ENCODE measurements around the gene FBXO41. TPM values are rescaled to one million over a fixed set of nuclear protein-coding genes. Genes with fewer than 3 reads are reported as not detected.
A peak's percentile ranks its signal among the peaks of the same experiment; 100 is the strongest.

The FBXO41 gene
- total and polyA plus RNA-seq, 2 experiments from 2014 or later = 0.44 to 1.1 TPM

DNA sequence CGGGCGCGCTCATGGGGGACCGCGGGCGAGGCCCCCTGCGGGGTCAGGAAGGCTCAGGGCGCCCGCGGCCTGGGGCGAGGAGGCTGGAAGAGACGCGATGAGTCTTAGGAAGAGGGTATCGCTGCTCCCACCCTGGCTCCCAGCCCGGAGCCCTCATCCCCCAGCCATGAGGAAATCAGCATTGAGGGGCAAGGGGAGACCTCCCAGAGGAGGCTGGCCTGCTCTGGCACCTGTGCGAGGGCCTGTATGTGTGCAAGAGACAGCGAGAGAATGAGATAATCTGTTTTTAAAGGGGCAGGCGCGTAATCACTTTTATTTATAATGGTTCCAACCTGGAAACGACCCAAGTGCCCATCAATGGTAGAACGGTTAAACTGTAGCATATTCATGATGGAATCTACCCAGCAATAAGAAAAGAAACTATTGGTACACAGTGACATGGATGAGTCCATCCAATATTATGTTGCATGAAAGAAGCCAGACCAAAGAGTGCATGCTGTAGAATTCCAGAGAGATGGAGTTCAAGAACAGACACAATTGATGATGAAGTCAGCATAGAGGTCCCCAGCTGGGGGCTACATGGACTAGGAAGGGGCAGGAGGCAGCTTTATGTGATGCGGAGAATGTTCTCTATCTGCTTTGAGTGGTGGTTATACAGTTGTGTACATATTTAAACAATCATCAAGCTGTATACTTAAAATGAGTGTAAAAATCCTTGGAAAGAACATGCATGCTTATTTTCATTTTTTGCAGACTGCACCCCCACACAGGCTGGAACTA, 14.4 kb downstream of the FBXO41 start:
- 24 to 30% methylated on average over 19 to 20 of the region's 22 CpGs for WGBS, 2 experiments (ENCODE audit: low coverage in 1 of 2, low lambda C conversion rate in 2 of 2, missing lambda C conversion rate in 2 of 2)

DNA sequence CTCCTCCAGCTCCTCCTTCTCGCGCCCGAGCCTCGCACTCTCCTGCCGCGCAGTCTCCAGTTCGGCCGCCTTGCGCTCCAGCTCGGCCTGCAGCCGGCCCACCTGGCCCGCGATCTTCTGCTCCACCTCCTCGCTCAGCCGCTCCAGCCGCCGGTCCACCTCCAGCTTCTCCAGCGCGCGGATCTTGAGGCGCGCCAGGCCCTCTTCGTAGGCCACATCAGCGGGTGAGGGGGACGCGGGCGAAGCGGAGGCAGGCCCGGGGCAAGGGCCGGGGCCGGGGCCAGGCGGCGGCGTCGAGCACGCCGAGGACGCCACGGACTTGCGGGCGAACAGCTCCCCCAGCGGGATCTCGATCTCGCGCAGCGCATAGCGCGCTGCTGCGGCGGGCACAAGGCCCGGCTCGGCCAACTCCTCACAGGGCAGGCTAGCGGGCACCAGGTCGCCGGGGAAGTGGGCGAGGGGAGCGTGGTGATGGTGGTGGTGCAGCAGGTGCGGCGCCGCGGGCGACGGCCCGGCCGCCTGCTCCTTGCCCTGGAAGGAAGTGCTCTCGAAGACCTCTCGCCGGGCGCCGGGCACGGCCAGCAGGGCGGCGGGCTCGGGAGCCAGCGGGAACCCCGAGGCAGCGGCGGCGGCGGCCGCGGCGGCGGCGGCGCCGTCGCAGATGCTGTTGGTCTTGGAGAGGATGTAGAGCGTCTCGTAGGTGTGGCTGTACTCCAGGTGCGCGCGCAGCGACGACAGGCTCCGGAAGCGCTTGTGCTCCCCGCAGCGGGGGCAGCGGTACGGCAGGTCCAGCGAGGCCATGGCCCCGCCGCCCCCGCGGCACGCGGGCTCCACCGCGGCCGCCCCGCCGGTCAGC, 15.2 kb downstream of the FBXO41 start:
- Histone ChIP-seq H2AFZ (no peak overlapping the region), H3K9me3 (ENCODE audit: low read depth) (no peaks in the 10 kb centered on the region), H3K4me2 (ENCODE audit: unreplicated experiment) (no peak overlapping the region), H3F3A (ENCODE audit: insufficient read depth) (0 out of 2 replicates have a peak, but pooled peaks cover 4% of the 10 kb centered on the region), H3K36me3 (ENCODE audit: low read depth) (no peaks in the 10 kb centered on the region), H3K4me3 (peak overlapping the region; percentile 30; the same call in 1 of the 2 replicates), H4K20me1 (ENCODE audit: insufficient read depth) (no peaks in the 10 kb centered on the region), H3K9ac (no peak overlapping the region), H3K27ac (no peak overlapping the region), H3K9me2 (ENCODE audit: insufficient read depth) (no peaks in the 10 kb centered on the region), H3K79me2 (ENCODE audit: insufficient read depth) (no peaks in the 10 kb centered on the region), H3K4me1 (ENCODE audit: insufficient read depth) (no peaks in the 10 kb centered on the region), H3K27me3 (replicated peaks; ENCODE audit: insufficient read depth) (peaks cover 20% of the 10 kb centered on the region)
- peak; percentile 50 for DNase-seq
- in situ Hi-C loops (cut with MboI) = no loop called here
- WGBS, 2 experiments (ENCODE audit: low coverage in 1 of 2, low lambda C conversion rate in 2 of 2, missing lambda C conversion rate in 2 of 2) = 10 to 11% methylated on average over 77 to 83 of the region's 113 CpGs
- TF ChIP-seq EZH2 (IDR thresholded peaks at IDR 0.05; ENCODE audit: insufficient read depth, poor library complexity, severe bottlenecking) = no peak
- TF ChIP-seq EZH2phosphoT487 (IDR thresholded peaks at IDR 0.05; ENCODE audit: insufficient read depth, low read depth) = no peak

More for the DNA sequence above, 14.4 kb downstream of the FBXO41 start:
- DNase-seq = no peak
- Histone ChIP-seq H3K9me2 (ENCODE audit: insufficient read depth) (no peaks in the 10 kb centered on the region), H3K9me3 (ENCODE audit: low read depth) (no peaks in the 10 kb centered on the region), H3K4me1 (ENCODE audit: insufficient read depth) (no peaks in the 10 kb centered on the region), H2AFZ (no peak overlapping the region), H3K27me3 (replicated peaks; ENCODE audit: insufficient read depth) (peaks cover 20% of the 10 kb centered on the region), H3K9ac (no peak overlapping the region), H4K20me1 (ENCODE audit: insufficient read depth) (no peaks in the 10 kb centered on the region), H3K27ac (no peak overlapping the region), H3K4me2 (ENCODE audit: unreplicated experiment) (no peak overlapping the region), H3K4me3 (no peak overlapping the region), H3K79me2 (ENCODE audit: insufficient read depth) (no peaks in the 10 kb centered on the region), H3F3A (ENCODE audit: insufficient read depth) (0 out of 2 replicates have a peak, but pooled peaks cover 4% of the 10 kb centered on the region), H3K36me3 (ENCODE audit: low read depth) (no peaks in the 10 kb centered on the region)
- TF ChIP-seq EZH2phosphoT487 (IDR thresholded peaks at IDR 0.05; ENCODE audit: insufficient read depth, low read depth) = no peak
- TF ChIP-seq EZH2 (IDR thresholded peaks at IDR 0.05; ENCODE audit: insufficient read depth, poor library complexity, severe bottlenecking) = no peak
- in situ Hi-C loops (cut with MboI) = no loop called here

DNA sequence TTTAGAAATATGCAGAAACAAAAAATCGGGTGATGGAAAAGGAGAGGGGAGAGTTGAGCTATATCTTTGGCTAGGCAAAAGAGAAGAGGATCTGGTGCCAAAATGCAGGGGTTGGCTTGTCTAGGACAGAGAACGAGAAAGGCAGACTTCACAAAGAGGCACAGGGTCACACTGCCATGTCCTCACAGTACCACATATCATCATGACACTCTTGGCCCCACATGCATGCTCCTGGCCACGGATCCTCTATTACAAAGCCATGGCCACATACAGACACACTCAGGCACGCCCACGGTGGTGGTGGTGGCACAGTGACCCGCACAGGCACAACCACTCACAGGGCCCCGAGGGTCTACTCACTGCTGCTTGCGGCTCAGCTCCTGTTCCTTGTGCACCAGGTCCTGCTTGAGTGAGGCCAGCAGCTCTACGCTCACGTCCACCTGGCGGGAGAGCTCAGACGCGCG, 15.9 kb downstream of the FBXO41 start:
- Histone ChIP-seq H3F3A (ENCODE audit: insufficient read depth) (0 out of 2 replicates have a peak, but pooled peaks cover 4% of the 10 kb centered on the region), H3K9me2 (ENCODE audit: insufficient read depth) (no peaks in the 10 kb centered on the region), H3K4me3 (no peak overlapping the region), H2AFZ (no peak overlapping the region), H3K9me3 (ENCODE audit: low read depth) (no peaks in the 10 kb centered on the region), H3K9ac (no peak overlapping the region), H3K4me1 (ENCODE audit: insufficient read depth) (no peaks in the 10 kb centered on the region), H3K36me3 (ENCODE audit: low read depth) (no peaks in the 10 kb centered on the region), H3K27ac (no peak overlapping the region), H3K27me3 (replicated peaks; ENCODE audit: insufficient read depth) (peaks cover 20% of the 10 kb centered on the region), H3K4me2 (ENCODE audit: unreplicated experiment) (no peak overlapping the region), H4K20me1 (ENCODE audit: insufficient read depth) (no peaks in the 10 kb centered on the region), H3K79me2 (ENCODE audit: insufficient read depth) (no peaks in the 10 kb centered on the region)
- TF ChIP-seq EZH2phosphoT487 (IDR thresholded peaks at IDR 0.05; ENCODE audit: insufficient read depth, low read depth) = no peak
- no peak for TF ChIP-seq EZH2 (IDR thresholded peaks at IDR 0.05; ENCODE audit: insufficient read depth, poor library complexity, severe bottlenecking)
- in situ Hi-C loops (cut with MboI) = no loop called here
- WGBS, 2 experiments (ENCODE audit: low coverage in 1 of 2, low lambda C conversion rate in 2 of 2, missing lambda C conversion rate in 2 of 2) = 30 to 42% methylated on average over 11 to 14 of the region's 14 CpGs
- DNase-seq = no peak

DNA sequence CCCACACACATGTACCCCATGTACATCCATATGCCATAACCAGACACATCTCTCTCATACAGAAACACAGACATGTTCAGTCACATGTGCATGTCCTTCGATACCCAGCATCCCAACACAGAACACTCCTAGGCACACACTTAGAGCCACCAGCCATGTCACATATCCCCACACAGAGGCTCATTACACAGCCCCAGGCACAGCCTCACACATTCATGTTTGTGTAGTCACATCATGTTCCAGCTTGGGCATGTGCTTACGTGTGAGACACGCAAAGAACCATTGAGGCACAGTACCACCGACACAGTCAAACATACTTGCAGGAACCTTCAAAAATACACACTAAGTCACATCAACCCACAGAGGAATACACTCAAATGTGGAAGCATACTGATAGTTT, 17.3 kb downstream of the FBXO41 start:
- H3K4me2 ChIP-seq (ENCODE audit: unreplicated experiment) = no peak overlapping the region
- no peak overlapping the region for H3K9ac ChIP-seq
- H4K20me1 ChIP-seq (ENCODE audit: insufficient read depth) = no peaks in the 10 kb centered on the region
- no peaks in the 10 kb centered on the region for H3K9me2 ChIP-seq (ENCODE audit: insufficient read depth)
- no peaks in the 10 kb centered on the region for H3K4me1 ChIP-seq (ENCODE audit: insufficient read depth)
- WGBS, 2 experiments (ENCODE audit: low coverage in 1 of 2, low lambda C conversion rate in 2 of 2, missing lambda C conversion rate in 2 of 2) = 96 to 98% methylated on average over 4 of the region's 4 CpGs
- H3K9me3 ChIP-seq (ENCODE audit: low read depth) = no peaks in the 10 kb centered on the region
- TF ChIP-seq EZH2phosphoT487 (IDR thresholded peaks at IDR 0.05; ENCODE audit: insufficient read depth, low read depth) (no peak), EZH2 (IDR thresholded peaks at IDR 0.05; ENCODE audit: insufficient read depth, poor library complexity, severe bottlenecking) (no peak)
- peaks cover 20% of the 10 kb centered on the region for H3K27me3 ChIP-seq (replicated peaks; ENCODE audit: insufficient read depth)
- H3F3A ChIP-seq (ENCODE audit: insufficient read depth) = 0 out of 2 replicates have a peak, but pooled peaks cover 4% of the 10 kb centered on the region
- no peak overlapping the region for H2AFZ ChIP-seq
- no peak overlapping the region for H3K4me3 ChIP-seq
- no peaks in the 10 kb centered on the region for H3K36me3 ChIP-seq (ENCODE audit: low read depth)
- in situ Hi-C loops (cut with MboI) = no loop called here
- no peak overlapping the region for H3K27ac ChIP-seq
- H3K79me2 ChIP-seq (ENCODE audit: insufficient read depth) = no peaks in the 10 kb centered on the region
- no peak for DNase-seq
